MM.1S (cell line): ENCODE measurements around the gene NOS1.

Experiments
- DNase-seq: peaks from one replicate; pipeline ENCODE4 v3.0.0-alpha.2; 2015
- H2AFZ ChIP-seq: fragments of 300-600 bp; sonication (generic); 2 replicates; pipeline ENCODE4 v1.6.0; 2016; ENCODE audit warnings: antibody characterized with exemption, low read length
- H3F3A ChIP-seq: fragments of 300-600 bp; sonication (generic); 2 replicates; pipeline ENCODE4 v1.6.1; 2016; ENCODE audit warnings: mild to moderate bottlenecking, antibody characterized with exemption, low read length, moderate library complexity, mixed read lengths; ENCODE audit not compliant: insufficient read depth
- H3K27ac ChIP-seq: fragments of 300-600 bp; sonication (generic); 2 replicates; pipeline ENCODE4 v1.5.1; 2016; ENCODE audit warnings: mild to moderate bottlenecking, low read length
- H3K27me3 ChIP-seq: fragments of 300-600 bp; sonication (generic); replicated peaks from 2 replicates; pipeline ENCODE4 v1.6.0; 2016; ENCODE audit warnings: low read length; ENCODE audit not compliant: insufficient read depth
- H3K36me3 ChIP-seq: fragments of 300-600 bp; sonication (generic); replicated peaks from 2 replicates; pipeline ENCODE4 v1.6.1; 2016; ENCODE audit warnings: mild to moderate bottlenecking, low read length, mixed read lengths; ENCODE audit not compliant: insufficient read depth
- H3K4me1 ChIP-seq: fragments of 300-600 bp; sonication (generic); 2 replicates; pipeline ENCODE4 v1.6.1; 2016; ENCODE audit warnings: low read length, mixed read lengths
- H3K4me2 ChIP-seq: fragments of 300-600 bp; sonication (generic); 2 replicates; pipeline ENCODE4 v1.6.0; 2016; ENCODE audit warnings: low read depth, low read length
- H3K4me3 ChIP-seq: fragments of 300-600 bp; sonication (generic); 2 replicates; pipeline ENCODE4 v1.5.1; 2016; ENCODE audit warnings: low read length, mixed read lengths
- H3K79me2 ChIP-seq: fragments of 300-600 bp; sonication (generic); 2 replicates; pipeline ENCODE4 v1.6.1; 2016; ENCODE audit warnings: mixed run types, low read length, mixed read lengths
- H3K9ac ChIP-seq: fragments of 300-600 bp; sonication (generic); 2 replicates; pipeline ENCODE4 v1.6.1; 2016; ENCODE audit warnings: low read length, mixed read lengths
- H3K9me2 ChIP-seq: fragments of 300-600 bp; sonication (generic); replicated peaks from 2 replicates; pipeline ENCODE4 v1.6.1; 2016; ENCODE audit warnings: mild to moderate bottlenecking, low read length, mixed read lengths; ENCODE audit not compliant: insufficient read depth
- H3K9me3 ChIP-seq: fragments of 300-600 bp; sonication (generic); replicated peaks from 2 replicates; pipeline ENCODE4 v1.6.1; 2016; ENCODE audit warnings: mild to moderate bottlenecking, low read length, mixed read lengths; ENCODE audit not compliant: insufficient read depth
- H4K20me1 ChIP-seq: fragments of 300-600 bp; sonication (generic); 2 replicates; pipeline ENCODE4 v1.6.1; 2016; ENCODE audit warnings: mild to moderate bottlenecking, low read length, moderate library complexity, mixed read lengths; ENCODE audit not compliant: insufficient read depth
- EZH2 ChIP-seq: fragments of 300-600 bp; sonication (generic); optimal IDR thresholded peaks from 2 replicates; pipeline ENCODE3; 2017; ENCODE audit warnings: low read depth, mild to moderate bottlenecking, antibody characterized with exemption, low read length, mixed read lengths
- EZH2phosphoT487 ChIP-seq: fragments of 300-600 bp; sonication (generic); IDR thresholded peaks from 2 replicates; pipeline ENCODE4 v1.6.1; 2018; ENCODE audit warnings: antibody characterized with exemption, low read length
- TF ChIP-seq, protein P1 (sequence below): fragments of 300-600 bp; sonication (generic); IDR thresholded peaks from 2 replicates; pipeline ENCODE4 v1.5.1; 2016; ENCODE audit warnings: antibody characterized with exemption, low read length, mixed read lengths

The NOS1 gene

DNA sequence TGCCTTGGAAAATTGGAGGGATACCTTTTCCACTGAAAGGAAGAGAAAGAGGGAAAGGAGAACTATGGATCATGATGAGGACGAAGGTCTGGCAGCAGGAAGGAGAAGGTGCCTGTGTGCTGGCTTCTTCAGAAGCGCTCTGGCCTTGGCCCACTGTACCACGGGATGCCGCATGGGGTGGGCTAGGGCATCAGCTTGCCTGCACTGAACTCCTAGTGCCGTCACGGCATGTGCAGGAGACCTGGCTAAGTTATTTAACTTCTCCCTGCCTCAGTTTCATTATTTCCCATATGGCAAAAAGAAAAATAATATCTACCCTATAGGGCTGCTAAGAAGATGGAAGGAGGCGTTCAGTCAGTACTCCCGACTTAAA lies 199.3 kb downstream of the NOS1 start:
- Histone ChIP-seq H4K20me1 (no peaks in the 10 kb centered on the region), H3K9ac (peak overlapping the region; percentile 65), H3K9me3 (no peaks in the 10 kb centered on the region), H3K36me3 (no peaks in the 10 kb centered on the region), H3K27ac (peak overlapping the region; percentile 97), H3K9me2 (no peaks in the 10 kb centered on the region), H3K4me3 (peak overlapping the region; percentile 40; the same call in 1 of the 2 replicates), H3K4me2 (peak overlapping the region; percentile 66), H3K4me1 (peaks cover 38% of the 10 kb centered on the region), H3K79me2 (peaks cover 18% of the 10 kb centered on the region), H3F3A (peaks cover 26% of the 10 kb centered on the region), H3K27me3 (no peaks in the 10 kb centered on the region), H2AFZ (no peak overlapping the region)
- DNase-seq: no peak
- TF ChIP-seq EZH2phosphoT487 (no peak), EZH2 (no peak)
- TF ChIP-seq, protein P1, sequence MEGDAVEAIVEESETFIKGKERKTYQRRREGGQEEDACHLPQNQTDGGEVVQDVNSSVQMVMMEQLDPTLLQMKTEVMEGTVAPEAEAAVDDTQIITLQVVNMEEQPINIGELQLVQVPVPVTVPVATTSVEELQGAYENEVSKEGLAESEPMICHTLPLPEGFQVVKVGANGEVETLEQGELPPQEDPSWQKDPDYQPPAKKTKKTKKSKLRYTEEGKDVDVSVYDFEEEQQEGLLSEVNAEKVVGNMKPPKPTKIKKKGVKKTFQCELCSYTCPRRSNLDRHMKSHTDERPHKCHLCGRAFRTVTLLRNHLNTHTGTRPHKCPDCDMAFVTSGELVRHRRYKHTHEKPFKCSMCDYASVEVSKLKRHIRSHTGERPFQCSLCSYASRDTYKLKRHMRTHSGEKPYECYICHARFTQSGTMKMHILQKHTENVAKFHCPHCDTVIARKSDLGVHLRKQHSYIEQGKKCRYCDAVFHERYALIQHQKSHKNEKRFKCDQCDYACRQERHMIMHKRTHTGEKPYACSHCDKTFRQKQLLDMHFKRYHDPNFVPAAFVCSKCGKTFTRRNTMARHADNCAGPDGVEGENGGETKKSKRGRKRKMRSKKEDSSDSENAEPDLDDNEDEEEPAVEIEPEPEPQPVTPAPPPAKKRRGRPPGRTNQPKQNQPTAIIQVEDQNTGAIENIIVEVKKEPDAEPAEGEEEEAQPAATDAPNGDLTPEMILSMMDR: no peak

DNA sequence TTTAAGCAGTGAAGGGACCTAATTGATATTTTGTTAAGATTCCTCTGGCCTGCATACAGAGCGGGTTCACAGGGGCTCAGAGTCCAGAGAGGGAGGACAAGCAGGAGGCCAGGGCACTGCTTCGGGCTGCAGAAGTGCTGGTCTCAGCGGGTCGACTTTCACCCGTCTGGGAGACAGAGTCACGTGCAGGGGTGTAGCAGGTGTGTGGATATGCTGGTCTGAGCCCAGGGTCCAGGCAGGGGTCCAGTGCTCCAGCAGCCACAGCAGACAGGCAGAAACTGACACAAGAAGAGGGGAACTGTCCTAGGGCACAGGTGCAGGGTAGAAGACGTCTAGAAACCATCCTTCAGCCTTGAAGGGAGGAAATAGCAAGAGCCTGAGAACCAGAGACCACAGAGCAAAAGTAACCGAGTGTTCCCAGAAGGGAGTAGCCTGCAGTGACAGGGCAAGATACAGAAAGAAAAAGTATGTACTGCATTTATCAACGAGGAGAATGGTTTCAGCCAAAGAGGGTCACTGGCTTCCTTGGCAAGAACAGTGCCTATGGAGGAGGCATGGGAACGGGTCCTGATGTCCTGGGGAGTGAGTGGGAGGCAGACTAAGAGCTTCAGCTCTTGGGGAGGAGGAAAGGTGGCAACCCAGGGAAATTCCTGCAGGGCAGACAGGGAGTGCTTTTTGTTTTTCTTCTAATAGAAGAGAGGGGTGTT lies 199.8 kb downstream of the NOS1 start:
- H4K20me1 ChIP-seq: no peaks in the 10 kb centered on the region
- no peaks in the 10 kb centered on the region for H3K9me2 ChIP-seq
- H3F3A ChIP-seq: peaks cover 25% of the 10 kb centered on the region
- peaks cover 18% of the 10 kb centered on the region for H3K79me2 ChIP-seq
- H3K27ac ChIP-seq: peak overlapping the region; percentile 97
- no peaks in the 10 kb centered on the region for H3K36me3 ChIP-seq
- TF ChIP-seq EZH2 (no peak), EZH2phosphoT487 (no peak)
- TF ChIP-seq, protein P1: no peak
- H3K27me3 ChIP-seq: no peaks in the 10 kb centered on the region
- no peak overlapping the region for H2AFZ ChIP-seq
- H3K4me1 ChIP-seq: peaks cover 32% of the 10 kb centered on the region
- H3K4me2 ChIP-seq: peak overlapping the region; percentile 66
- H3K9me3 ChIP-seq: no peaks in the 10 kb centered on the region
- peak overlapping the region; percentile 40; the same call in 1 of the 2 replicates for H3K4me3 ChIP-seq
- H3K9ac ChIP-seq: peak overlapping the region; percentile 65
- peak; percentile 72 for DNase-seq

- H3K27me3 ChIP-seq: no peaks in the 10 kb centered on the region
- no peak overlapping the region for H3K4me2 ChIP-seq
- H3K79me2 ChIP-seq: peaks cover 10% of the 10 kb centered on the region; the same call in 1 of the 2 replicates
- no peak overlapping the region for H2AFZ ChIP-seq
- no peak for DNase-seq
- H3K9me3 ChIP-seq: no peaks in the 10 kb centered on the region
- no peak overlapping the region for H3K4me3 ChIP-seq
- peaks cover 20% of the 10 kb centered on the region for H3F3A ChIP-seq
- TF ChIP-seq, protein P1: no peak
- TF ChIP-seq EZH2phosphoT487 (no peak), EZH2 (no peak)
- H4K20me1 ChIP-seq: no peaks in the 10 kb centered on the region
- H3K36me3 ChIP-seq: no peaks in the 10 kb centered on the region
- H3K27ac ChIP-seq: no peak overlapping the region
- no peak overlapping the region for H3K9ac ChIP-seq
- peaks cover 21% of the 10 kb centered on the region for H3K4me1 ChIP-seq
- no peaks in the 10 kb centered on the region for H3K9me2 ChIP-seq
Observed at GRCh38 chr12:117159674-117160073, 201.8 kb downstream of the NOS1 start.
